A549 (cell line): ENCODE measurements around the gene SAA1.

Experiments used
- EP300 ChIP-seq, 2 experiments: fragments of >200 bp; sonication (Bioruptor Twin); formaldehyde crosslinking; IDR thresholded peaks; 2 replicates in 1 of 2; 3 replicates in 1 of 2; pipeline ENCODE4 v1.6.1; 2016 to 2017
- GATA3 ChIP-seq: IDR thresholded peaks from 2 replicates; pipeline ENCODE4 v1.6.1; 2012; ENCODE audit warnings: borderline replicate concordance
- POLR2A ChIP-seq: IDR thresholded peaks from 2 replicates; pipeline ENCODE4 v1.6.1; 2012; ENCODE audit warnings: mild to moderate bottlenecking, low read length
- TF ChIP-seq, protein P1 (sequence below): fragments of 200-600 bp; sonication (generic); IDR thresholded peaks from 2 replicates; pipeline ENCODE4 v1.6.1; 2016; ENCODE audit warnings: antibody characterized with exemption, mild to moderate bottlenecking, moderate library complexity
- TF ChIP-seq, protein P2 (sequence below): fragments of >200 bp; sonication (Bioruptor Twin); formaldehyde crosslinking; IDR thresholded peaks from 3 replicates; pipeline ENCODE4 v1.5.1; 2016
- TF ChIP-seq, protein P3 (sequence below): fragments of 150-350 bp; IDR thresholded peaks from 2 replicates; pipeline ENCODE4 v1.6.1; 2014; ENCODE audit warnings: low read depth, mild to moderate bottlenecking, low read length

DNA sequence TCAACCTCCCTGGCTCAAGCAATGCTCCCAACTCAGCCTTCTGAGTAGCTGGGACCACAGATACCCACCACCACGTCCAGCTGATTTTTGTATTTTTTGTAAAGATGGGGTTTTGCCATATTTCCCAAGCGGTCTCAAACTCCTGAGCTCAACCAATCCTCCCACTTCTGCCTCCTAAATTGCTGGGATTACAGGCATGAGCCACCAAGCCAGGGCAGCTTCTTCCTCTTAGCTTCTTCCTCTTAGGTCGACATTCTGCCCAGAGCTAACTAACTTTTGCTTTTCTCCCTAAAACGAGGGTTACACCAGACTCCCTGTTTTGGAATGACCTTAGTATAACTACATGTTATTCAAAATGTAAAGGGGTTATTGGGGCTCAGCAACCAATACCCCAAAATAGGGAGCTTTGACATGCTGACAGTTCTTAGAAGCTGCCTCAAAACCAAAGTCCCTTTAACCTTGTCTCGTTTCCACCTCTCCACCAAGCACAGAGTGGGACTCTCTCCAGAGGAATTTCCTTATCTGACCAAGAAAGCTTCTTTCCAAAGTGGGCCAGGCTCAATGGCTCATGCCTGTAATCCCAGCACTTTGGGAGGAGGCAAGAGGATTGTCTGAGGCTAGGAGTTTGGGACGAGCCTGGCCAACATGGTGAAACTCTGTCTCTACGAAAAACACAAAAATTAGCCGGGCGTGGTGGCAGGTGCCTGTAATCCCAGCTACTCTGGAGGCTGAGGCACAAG lies 48.9 kb downstream of the SAA1 start:
- TF ChIP-seq GATA3 = no peak
- TF ChIP-seq EP300 (IDR thresholded peaks at IDR 0.05) = no peak
- no peak for TF ChIP-seq POLR2A
- TF ChIP-seq, protein P1, sequence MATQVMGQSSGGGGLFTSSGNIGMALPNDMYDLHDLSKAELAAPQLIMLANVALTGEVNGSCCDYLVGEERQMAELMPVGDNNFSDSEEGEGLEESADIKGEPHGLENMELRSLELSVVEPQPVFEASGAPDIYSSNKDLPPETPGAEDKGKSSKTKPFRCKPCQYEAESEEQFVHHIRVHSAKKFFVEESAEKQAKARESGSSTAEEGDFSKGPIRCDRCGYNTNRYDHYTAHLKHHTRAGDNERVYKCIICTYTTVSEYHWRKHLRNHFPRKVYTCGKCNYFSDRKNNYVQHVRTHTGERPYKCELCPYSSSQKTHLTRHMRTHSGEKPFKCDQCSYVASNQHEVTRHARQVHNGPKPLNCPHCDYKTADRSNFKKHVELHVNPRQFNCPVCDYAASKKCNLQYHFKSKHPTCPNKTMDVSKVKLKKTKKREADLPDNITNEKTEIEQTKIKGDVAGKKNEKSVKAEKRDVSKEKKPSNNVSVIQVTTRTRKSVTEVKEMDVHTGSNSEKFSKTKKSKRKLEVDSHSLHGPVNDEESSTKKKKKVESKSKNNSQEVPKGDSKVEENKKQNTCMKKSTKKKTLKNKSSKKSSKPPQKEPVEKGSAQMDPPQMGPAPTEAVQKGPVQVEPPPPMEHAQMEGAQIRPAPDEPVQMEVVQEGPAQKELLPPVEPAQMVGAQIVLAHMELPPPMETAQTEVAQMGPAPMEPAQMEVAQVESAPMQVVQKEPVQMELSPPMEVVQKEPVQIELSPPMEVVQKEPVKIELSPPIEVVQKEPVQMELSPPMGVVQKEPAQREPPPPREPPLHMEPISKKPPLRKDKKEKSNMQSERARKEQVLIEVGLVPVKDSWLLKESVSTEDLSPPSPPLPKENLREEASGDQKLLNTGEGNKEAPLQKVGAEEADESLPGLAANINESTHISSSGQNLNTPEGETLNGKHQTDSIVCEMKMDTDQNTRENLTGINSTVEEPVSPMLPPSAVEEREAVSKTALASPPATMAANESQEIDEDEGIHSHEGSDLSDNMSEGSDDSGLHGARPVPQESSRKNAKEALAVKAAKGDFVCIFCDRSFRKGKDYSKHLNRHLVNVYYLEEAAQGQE = no peak
- TF ChIP-seq, protein P2, sequence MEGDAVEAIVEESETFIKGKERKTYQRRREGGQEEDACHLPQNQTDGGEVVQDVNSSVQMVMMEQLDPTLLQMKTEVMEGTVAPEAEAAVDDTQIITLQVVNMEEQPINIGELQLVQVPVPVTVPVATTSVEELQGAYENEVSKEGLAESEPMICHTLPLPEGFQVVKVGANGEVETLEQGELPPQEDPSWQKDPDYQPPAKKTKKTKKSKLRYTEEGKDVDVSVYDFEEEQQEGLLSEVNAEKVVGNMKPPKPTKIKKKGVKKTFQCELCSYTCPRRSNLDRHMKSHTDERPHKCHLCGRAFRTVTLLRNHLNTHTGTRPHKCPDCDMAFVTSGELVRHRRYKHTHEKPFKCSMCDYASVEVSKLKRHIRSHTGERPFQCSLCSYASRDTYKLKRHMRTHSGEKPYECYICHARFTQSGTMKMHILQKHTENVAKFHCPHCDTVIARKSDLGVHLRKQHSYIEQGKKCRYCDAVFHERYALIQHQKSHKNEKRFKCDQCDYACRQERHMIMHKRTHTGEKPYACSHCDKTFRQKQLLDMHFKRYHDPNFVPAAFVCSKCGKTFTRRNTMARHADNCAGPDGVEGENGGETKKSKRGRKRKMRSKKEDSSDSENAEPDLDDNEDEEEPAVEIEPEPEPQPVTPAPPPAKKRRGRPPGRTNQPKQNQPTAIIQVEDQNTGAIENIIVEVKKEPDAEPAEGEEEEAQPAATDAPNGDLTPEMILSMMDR = no peak
- TF ChIP-seq, protein P3, sequence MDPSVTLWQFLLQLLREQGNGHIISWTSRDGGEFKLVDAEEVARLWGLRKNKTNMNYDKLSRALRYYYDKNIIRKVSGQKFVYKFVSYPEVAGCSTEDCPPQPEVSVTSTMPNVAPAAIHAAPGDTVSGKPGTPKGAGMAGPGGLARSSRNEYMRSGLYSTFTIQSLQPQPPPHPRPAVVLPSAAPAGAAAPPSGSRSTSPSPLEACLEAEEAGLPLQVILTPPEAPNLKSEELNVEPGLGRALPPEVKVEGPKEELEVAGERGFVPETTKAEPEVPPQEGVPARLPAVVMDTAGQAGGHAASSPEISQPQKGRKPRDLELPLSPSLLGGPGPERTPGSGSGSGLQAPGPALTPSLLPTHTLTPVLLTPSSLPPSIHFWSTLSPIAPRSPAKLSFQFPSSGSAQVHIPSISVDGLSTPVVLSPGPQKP = no peak
